GM23338 (cell line): ENCODE data around the gene PKP2. TPM values are rescaled to one million over a fixed set of nuclear protein-coding genes. Genes with fewer than 3 reads are reported as not detected.

ENCODE experiments used
- ATAC-seq: fragments of 200-7000 bp; cut with Tn5 transposase; 3 replicates; pipeline ENCODE4 v1.9.1; 2020
- DNase-seq: peaks from one replicate; pipeline ENCODE4 v3.0.0-alpha.2; 2015; ENCODE audit warnings: low spot score
- H2AFZ ChIP-seq: fragments of 200-600 bp; sonication (generic); 2 replicates; pipeline ENCODE4 v1.8.0; 2016; ENCODE audit warnings: antibody characterized with exemption, mild to moderate bottlenecking, moderate library complexity
- H3F3A ChIP-seq: fragments of 200-600 bp; sonication (generic); replicated peaks from 2 replicates; pipeline ENCODE4 v1.8.0; 2017; ENCODE audit warnings: antibody characterized with exemption, mixed run types, low read depth
- H3K27ac ChIP-seq: fragments of 200-600 bp; sonication (generic); 2 replicates; pipeline ENCODE4 v1.6.1; 2016; ENCODE audit warnings: low read depth
- H3K27me3 ChIP-seq: fragments of 200-600 bp; sonication (generic); 2 replicates; pipeline ENCODE4 v1.8.0; 2016; ENCODE audit warnings: mild to moderate bottlenecking, mixed run types, moderate library complexity; ENCODE audit not compliant: insufficient read depth
- H3K36me3 ChIP-seq: fragments of 200-600 bp; sonication (generic); 2 replicates; pipeline ENCODE4 v1.8.0; 2016; ENCODE audit warnings: mild to moderate bottlenecking; ENCODE audit not compliant: insufficient read depth
- H3K4me1 ChIP-seq: fragments of 200-600 bp; sonication (generic); 2 replicates; pipeline ENCODE4 v1.8.0; 2016; ENCODE audit warnings: mild to moderate bottlenecking, moderate library complexity; ENCODE audit not compliant: insufficient read depth
- H3K4me2 ChIP-seq: fragments of 200-600 bp; sonication (generic); 2 replicates; pipeline ENCODE4 v1.7.1; 2017; ENCODE audit warnings: mixed run types
- H3K4me3 ChIP-seq: fragments of 200-600 bp; sonication (generic); 2 replicates; pipeline ENCODE4 v1.6.1; 2016; ENCODE audit warnings: mixed run types
- H3K79me2 ChIP-seq: fragments of 200-600 bp; sonication (generic); replicated peaks from 2 replicates; pipeline ENCODE4 v1.8.0; 2017; ENCODE audit warnings: mild to moderate bottlenecking; ENCODE audit not compliant: insufficient read depth
- H3K9me2 ChIP-seq: fragments of 200-600 bp; sonication (generic); 2 replicates; pipeline ENCODE4 v1.8.0; 2017; ENCODE audit not compliant: insufficient read depth
- H4K20me1 ChIP-seq: fragments of 200-600 bp; sonication (generic); replicated peaks from 2 replicates; pipeline ENCODE4 v1.8.0; 2017; ENCODE audit warnings: mild to moderate bottlenecking; ENCODE audit not compliant: insufficient read depth
- H3K27ac Mint-ChIP-seq: 2 replicates; pipeline ENCODE4 v1.8.0; 2020; ENCODE audit warnings: inconsistent platforms, mild to moderate bottlenecking, moderate library complexity, mixed read lengths
- H3K27me3 Mint-ChIP-seq: 3 replicates; pipeline ENCODE4 v1.8.0; 2022; ENCODE audit warnings: low read depth, mild to moderate bottlenecking, moderate library complexity, mixed read lengths, inconsistent platforms; ENCODE audit not compliant: insufficient read depth, poor library complexity
- H3K36me3 Mint-ChIP-seq: 3 replicates; pipeline ENCODE4 v1.8.0; 2021; ENCODE audit warnings: low read depth, mild to moderate bottlenecking, inconsistent platforms, moderate library complexity, mixed read lengths
- H3K4me1 Mint-ChIP-seq: 3 replicates; pipeline ENCODE4 v1.8.0; 2020; ENCODE audit warnings: mild to moderate bottlenecking, inconsistent platforms, mixed read lengths
- H3K4me3 Mint-ChIP-seq: 3 replicates; pipeline ENCODE4 v1.8.0; 2021; ENCODE audit warnings: moderate library complexity, mild to moderate bottlenecking, inconsistent platforms, mixed read lengths
- H3K9me3 Mint-ChIP-seq: 3 replicates; pipeline ENCODE4 v1.8.0; 2020; ENCODE audit warnings: moderate library complexity, mild to moderate bottlenecking, inconsistent platforms, mixed read lengths
- CREB1 ChIP-seq: fragments of 250-450 bp; sonication (Bioruptor Pico); IDR thresholded peaks from 2 replicates; pipeline ENCODE4 v1.5.0; 2020; ENCODE audit warnings: low read depth, mild to moderate bottlenecking, moderate library complexity
- EZH2 ChIP-seq: fragments of 200-600 bp; sonication (generic); IDR thresholded peaks from one replicate; pipeline ENCODE4 v1.8.0; 2017; ENCODE audit warnings: antibody characterized with exemption, mild to moderate bottlenecking, low read depth; ENCODE audit not compliant: unreplicated experiment
- EZH2phosphoT487 ChIP-seq: fragments of 200-600 bp; sonication (generic); IDR thresholded peaks from one replicate; pipeline ENCODE4 v1.8.1; 2018; ENCODE audit warnings: antibody characterized with exemption; ENCODE audit not compliant: unreplicated experiment
- JUNB ChIP-seq: IDR thresholded peaks from one replicate; pipeline ENCODE4 v1.6.1; 2016; ENCODE audit warnings: antibody characterized with exemption; ENCODE audit not compliant: unreplicated experiment
- NANOG ChIP-seq: IDR thresholded peaks from 2 replicates; pipeline ENCODE4 v1.6.1; 2016; ENCODE audit warnings: antibody characterized with exemption, borderline replicate concordance
- POLR2AphosphoS5 ChIP-seq: IDR thresholded peaks from 2 replicates; pipeline ENCODE4 v1.6.1; 2016; ENCODE audit warnings: antibody characterized with exemption, low read depth
- REST ChIP-seq: IDR thresholded peaks from one replicate; pipeline ENCODE4 v1.6.1; 2018; ENCODE audit warnings: antibody characterized with exemption; ENCODE audit not compliant: unreplicated experiment
- STAT1 ChIP-seq: IDR thresholded peaks from one replicate; pipeline ENCODE4 v1.6.1; 2016; ENCODE audit warnings: antibody characterized with exemption; ENCODE audit not compliant: unreplicated experiment
- ZNF114 ChIP-seq: fragments of 250-450 bp; sonication (Bioruptor Pico); IDR thresholded peaks from 2 replicates; pipeline ENCODE4 v1.5.0; 2020; ENCODE audit warnings: mild to moderate bottlenecking, moderate library complexity
- ZNF331 ChIP-seq: fragments of 250-450 bp; sonication (Bioruptor Pico); IDR thresholded peaks from 2 replicates; pipeline ENCODE4 v1.5.0; 2020; ENCODE audit warnings: low read depth, mild to moderate bottlenecking, moderate library complexity
- polyA plus RNA-seq: library from polyadenylated mRNA; unstranded; fragments of >200 nt; fragmentation: Nextera tagmentation; extraction: Ambion mirVana; gene quantifications from 2 replicates; pipeline ENCODE4 v1.2.1, GENCODE V29; 2016
- total RNA-seq: library from RNA; depleted of rRNA; stranded (reverse); fragments of >200 nt; shearing (Covaris generic); gene quantifications from 2 replicates; pipeline ENCODE4 v1.2.3, GENCODE V29; 2014
- TF ChIP-seq, protein P1 (sequence below): fragments of 250-450 bp; sonication (Bioruptor Pico); IDR thresholded peaks from 2 replicates; pipeline ENCODE4 v1.5.0; 2020; ENCODE audit warnings: mild to moderate bottlenecking, moderate library complexity
- TF ChIP-seq, protein P2 (sequence below), 2 experiments: fragments of 200-600 bp in 1 of 2; sonication (generic) in 1 of 2; conservative IDR thresholded peaks; 2 replicates each; pipeline versions ENCODE4 v1.5.1 to v1.6.1; 2016 to 2017; ENCODE audit warnings: antibody characterized with exemption in 2 of 2, low read depth in 2 of 2, mild to moderate bottlenecking in 2 of 2, moderate library complexity in 1 of 2
- TF ChIP-seq, protein P3 (sequence below): IDR thresholded peaks from 2 replicates; pipeline ENCODE4 v1.6.1; 2016; ENCODE audit warnings: antibody characterized with exemption

PKP2 gene
- total and polyA plus RNA-seq, 2 experiments from 2014 or later = 24.6 to 47.6 TPM

DNA sequence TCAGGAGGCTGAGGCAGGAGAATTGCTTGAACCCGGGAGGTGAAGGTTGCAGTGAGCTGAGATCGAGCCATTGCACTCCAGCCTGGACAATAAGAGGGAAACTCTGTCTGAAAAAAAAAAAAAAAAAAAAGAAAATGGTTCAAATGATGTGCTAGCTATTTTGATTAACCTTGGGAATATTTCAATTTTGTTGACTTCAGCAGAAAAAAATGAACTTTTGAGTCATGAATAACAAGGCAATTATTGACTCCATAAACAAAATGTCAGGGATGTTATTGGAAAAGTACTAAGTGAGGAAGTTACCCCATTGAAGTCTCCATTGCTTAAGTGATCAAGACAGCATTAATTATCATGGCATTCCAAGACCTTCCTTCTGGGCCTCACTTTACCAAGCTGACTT lies 10.6 kb upstream of the PKP2 start:
- H3K27ac Mint-ChIP-seq = no peak overlapping the region
- no peaks in the 10 kb centered on the region for H3K79me2 ChIP-seq
- H3K27me3 Mint-ChIP-seq = no peaks in the 10 kb centered on the region
- H3K27ac ChIP-seq = no peak overlapping the region
- no peaks in the 10 kb centered on the region for H3K4me1 ChIP-seq
- no peak overlapping the region for H3K4me2 ChIP-seq
- H3K36me3 ChIP-seq = no peaks in the 10 kb centered on the region
- DNase-seq (no peak), ATAC-seq (no peak)
- 0 out of 3 replicates have a peak, but pooled peaks cover 2% of the 10 kb centered on the region for H3K9me3 Mint-ChIP-seq
- no peak overlapping the region for H3K4me3 Mint-ChIP-seq
- no peaks in the 10 kb centered on the region; the same call in 2 of the 3 replicates for H3K4me1 Mint-ChIP-seq
- H3K36me3 Mint-ChIP-seq = no peaks in the 10 kb centered on the region
- no peaks in the 10 kb centered on the region for H4K20me1 ChIP-seq
- H3K27me3 ChIP-seq = no peaks in the 10 kb centered on the region
- H2AFZ ChIP-seq = no peak overlapping the region
- H3K9me2 ChIP-seq = no peaks in the 10 kb centered on the region
- no peaks in the 10 kb centered on the region for H3F3A ChIP-seq
- TF ChIP-seq REST (no peak), ZNF114 (no peak), STAT1 (no peak), POLR2AphosphoS5 (no peak), EZH2 (no peak), EZH2phosphoT487 (no peak), ZNF331 (CRISPR knock-in tag) (no peak), NANOG (no peak), JUNB (no peak), CREB1 (CRISPR knock-in tag) (no peak)
- TF ChIP-seq, protein P1, sequence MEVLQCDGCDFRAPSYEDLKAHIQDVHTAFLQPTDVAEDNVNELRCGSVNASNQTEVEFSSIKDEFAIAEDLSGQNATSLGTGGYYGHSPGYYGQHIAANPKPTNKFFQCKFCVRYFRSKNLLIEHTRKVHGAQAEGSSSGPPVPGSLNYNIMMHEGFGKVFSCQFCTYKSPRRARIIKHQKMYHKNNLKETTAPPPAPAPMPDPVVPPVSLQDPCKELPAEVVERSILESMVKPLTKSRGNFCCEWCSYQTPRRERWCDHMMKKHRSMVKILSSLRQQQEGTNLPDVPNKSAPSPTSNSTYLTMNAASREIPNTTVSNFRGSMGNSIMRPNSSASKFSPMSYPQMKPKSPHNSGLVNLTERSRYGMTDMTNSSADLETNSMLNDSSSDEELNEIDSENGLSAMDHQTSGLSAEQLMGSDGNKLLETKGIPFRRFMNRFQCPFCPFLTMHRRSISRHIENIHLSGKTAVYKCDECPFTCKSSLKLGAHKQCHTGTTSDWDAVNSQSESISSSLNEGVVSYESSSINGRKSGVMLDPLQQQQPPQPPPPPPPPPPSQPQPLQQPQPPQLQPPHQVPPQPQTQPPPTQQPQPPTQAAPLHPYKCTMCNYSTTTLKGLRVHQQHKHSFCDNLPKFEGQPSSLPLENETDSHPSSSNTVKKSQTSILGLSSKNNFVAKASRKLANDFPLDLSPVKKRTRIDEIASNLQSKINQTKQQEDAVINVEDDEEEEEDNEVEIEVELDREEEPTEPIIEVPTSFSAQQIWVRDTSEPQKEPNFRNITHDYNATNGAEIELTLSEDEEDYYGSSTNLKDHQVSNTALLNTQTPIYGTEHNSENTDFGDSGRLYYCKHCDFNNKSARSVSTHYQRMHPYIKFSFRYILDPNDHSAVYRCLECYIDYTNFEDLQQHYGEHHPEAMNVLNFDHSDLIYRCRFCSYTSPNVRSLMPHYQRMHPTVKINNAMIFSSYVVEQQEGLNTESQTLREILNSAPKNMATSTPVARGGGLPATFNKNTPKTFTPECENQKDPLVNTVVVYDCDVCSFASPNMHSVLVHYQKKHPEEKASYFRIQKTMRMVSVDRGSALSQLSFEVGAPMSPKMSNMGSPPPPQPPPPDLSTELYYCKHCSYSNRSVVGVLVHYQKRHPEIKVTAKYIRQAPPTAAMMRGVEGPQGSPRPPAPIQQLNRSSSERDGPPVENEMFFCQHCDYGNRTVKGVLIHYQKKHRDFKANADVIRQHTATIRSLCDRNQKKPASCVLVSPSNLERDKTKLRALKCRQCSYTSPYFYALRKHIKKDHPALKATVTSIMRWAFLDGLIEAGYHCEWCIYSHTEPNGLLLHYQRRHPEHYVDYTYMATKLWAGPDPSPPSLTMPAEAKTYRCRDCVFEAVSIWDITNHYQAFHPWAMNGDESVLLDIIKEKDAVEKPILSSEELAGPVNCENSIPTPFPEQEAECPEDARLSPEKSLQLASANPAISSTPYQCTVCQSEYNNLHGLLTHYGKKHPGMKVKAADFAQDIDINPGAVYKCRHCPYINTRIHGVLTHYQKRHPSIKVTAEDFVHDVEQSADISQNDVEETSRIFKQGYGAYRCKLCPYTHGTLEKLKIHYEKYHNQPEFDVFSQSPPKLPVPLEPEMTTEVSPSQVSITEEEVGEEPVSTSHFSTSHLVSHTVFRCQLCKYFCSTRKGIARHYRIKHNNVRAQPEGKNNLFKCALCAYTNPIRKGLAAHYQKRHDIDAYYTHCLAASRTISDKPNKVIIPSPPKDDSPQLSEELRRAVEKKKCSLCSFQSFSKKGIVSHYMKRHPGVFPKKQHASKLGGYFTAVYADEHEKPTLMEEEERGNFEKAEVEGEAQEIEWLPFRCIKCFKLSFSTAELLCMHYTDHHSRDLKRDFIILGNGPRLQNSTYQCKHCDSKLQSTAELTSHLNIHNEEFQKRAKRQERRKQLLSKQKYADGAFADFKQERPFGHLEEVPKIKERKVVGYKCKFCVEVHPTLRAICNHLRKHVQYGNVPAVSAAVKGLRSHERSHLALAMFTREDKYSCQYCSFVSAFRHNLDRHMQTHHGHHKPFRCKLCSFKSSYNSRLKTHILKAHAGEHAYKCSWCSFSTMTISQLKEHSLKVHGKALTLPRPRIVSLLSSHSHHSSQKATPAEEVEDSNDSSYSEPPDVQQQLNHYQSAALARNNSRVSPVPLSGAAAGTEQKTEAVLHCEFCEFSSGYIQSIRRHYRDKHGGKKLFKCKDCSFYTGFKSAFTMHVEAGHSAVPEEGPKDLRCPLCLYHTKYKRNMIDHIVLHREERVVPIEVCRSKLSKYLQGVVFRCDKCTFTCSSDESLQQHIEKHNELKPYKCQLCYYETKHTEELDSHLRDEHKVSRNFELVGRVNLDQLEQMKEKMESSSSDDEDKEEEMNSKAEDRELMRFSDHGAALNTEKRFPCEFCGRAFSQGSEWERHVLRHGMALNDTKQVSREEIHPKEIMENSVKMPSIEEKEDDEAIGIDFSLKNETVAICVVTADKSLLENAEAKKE (CRISPR knock-in tag) = no peak
- TF ChIP-seq, protein P2, sequence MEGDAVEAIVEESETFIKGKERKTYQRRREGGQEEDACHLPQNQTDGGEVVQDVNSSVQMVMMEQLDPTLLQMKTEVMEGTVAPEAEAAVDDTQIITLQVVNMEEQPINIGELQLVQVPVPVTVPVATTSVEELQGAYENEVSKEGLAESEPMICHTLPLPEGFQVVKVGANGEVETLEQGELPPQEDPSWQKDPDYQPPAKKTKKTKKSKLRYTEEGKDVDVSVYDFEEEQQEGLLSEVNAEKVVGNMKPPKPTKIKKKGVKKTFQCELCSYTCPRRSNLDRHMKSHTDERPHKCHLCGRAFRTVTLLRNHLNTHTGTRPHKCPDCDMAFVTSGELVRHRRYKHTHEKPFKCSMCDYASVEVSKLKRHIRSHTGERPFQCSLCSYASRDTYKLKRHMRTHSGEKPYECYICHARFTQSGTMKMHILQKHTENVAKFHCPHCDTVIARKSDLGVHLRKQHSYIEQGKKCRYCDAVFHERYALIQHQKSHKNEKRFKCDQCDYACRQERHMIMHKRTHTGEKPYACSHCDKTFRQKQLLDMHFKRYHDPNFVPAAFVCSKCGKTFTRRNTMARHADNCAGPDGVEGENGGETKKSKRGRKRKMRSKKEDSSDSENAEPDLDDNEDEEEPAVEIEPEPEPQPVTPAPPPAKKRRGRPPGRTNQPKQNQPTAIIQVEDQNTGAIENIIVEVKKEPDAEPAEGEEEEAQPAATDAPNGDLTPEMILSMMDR (conservative IDR thresholded peaks at IDR 0.05; ENCODE audit: low read depth in 2 of 2) = no peak
- TF ChIP-seq, protein P3, sequence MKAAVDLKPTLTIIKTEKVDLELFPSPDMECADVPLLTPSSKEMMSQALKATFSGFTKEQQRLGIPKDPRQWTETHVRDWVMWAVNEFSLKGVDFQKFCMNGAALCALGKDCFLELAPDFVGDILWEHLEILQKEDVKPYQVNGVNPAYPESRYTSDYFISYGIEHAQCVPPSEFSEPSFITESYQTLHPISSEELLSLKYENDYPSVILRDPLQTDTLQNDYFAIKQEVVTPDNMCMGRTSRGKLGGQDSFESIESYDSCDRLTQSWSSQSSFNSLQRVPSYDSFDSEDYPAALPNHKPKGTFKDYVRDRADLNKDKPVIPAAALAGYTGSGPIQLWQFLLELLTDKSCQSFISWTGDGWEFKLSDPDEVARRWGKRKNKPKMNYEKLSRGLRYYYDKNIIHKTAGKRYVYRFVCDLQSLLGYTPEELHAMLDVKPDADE = no peak
- no peak overlapping the region for H3K4me3 ChIP-seq
